ENCODE measurements around the gene ARL15.

DNA sequence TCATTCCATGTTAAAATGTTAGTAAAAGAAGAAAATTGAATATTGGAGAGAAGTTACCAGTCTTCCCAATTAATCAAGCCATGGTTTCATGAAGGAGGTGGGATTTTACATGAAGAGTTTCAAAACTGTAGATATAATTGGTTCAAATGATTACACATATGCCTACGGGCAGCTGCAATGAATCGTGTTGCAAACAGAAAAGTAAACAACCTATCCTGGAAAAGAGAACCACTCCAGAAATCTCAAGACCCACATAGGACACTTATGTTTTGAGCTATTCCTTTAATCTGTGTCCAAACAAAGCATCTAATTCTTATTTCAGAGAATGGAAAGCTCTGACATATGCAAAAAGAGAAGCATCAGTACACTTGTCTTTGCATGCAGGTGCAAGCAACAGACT is 409.7 kb downstream of the ARL15 start:
- TF ChIP-seq, protein P1, sequence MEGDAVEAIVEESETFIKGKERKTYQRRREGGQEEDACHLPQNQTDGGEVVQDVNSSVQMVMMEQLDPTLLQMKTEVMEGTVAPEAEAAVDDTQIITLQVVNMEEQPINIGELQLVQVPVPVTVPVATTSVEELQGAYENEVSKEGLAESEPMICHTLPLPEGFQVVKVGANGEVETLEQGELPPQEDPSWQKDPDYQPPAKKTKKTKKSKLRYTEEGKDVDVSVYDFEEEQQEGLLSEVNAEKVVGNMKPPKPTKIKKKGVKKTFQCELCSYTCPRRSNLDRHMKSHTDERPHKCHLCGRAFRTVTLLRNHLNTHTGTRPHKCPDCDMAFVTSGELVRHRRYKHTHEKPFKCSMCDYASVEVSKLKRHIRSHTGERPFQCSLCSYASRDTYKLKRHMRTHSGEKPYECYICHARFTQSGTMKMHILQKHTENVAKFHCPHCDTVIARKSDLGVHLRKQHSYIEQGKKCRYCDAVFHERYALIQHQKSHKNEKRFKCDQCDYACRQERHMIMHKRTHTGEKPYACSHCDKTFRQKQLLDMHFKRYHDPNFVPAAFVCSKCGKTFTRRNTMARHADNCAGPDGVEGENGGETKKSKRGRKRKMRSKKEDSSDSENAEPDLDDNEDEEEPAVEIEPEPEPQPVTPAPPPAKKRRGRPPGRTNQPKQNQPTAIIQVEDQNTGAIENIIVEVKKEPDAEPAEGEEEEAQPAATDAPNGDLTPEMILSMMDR (IDR thresholded peaks at IDR 0.05), result no peak
- TF ChIP-seq POLR2A (IDR thresholded peaks at IDR 0.05), result no peak
